ENCODE results near the gene KMT5B. TPM values are rescaled to one million over a fixed set of nuclear protein-coding genes. Genes with fewer than 3 reads are reported as not detected.

Gene KMT5B
- total and polyA plus RNA-seq, 9 donors: 25.5 to 59.1 (median 50.4) TPM

- no peaks in the 10 kb centered on the region for H3K9me3 ChIP-seq
- 90 to 91% (median 91%) methylated on average over 6 of the region's 6 CpGs for WGBS, 3 donors
- H3K4me3 ChIP-seq: no peak overlapping the region
- intact Hi-C loops (cut with DNase I): no loop called here
- no peaks in the 10 kb centered on the region for H3K36me3 ChIP-seq
- no peak for DNase-seq
- no peaks in the 10 kb centered on the region for H3K27me3 ChIP-seq
- no peak overlapping the region for H3K27ac ChIP-seq
- H3K4me1 ChIP-seq (ENCODE audit: insufficient read depth): peaks cover 9% of the 10 kb centered on the region
- TF ChIP-seq CTCF (IDR thresholded peaks at IDR 0.05) (no peak), EP300 (IDR thresholded peaks at IDR 0.05) (no peak), POLR2A (IDR thresholded peaks at IDR 0.05) (no peak)
Observed at GRCh38 chr11:68260484-68260883, 47.4 kb upstream of the KMT5B start.

- H3K27me3 ChIP-seq: no peaks in the 10 kb centered on the region
- intact Hi-C loops (cut with DNase I): loop anchor here (2.0 to 10.0 kb wide), 5 partner anchors 13 to 185 kb away; no protein-coding TSS in a partner anchor
- H3K36me3 ChIP-seq: no peaks in the 10 kb centered on the region
- no peaks in the 10 kb centered on the region for H3K9me3 ChIP-seq
- no peak for TF ChIP-seq POLR2A (IDR thresholded peaks at IDR 0.05)
- no peak for TF ChIP-seq EP300 (IDR thresholded peaks at IDR 0.05)
- TF ChIP-seq CTCF (IDR thresholded peaks at IDR 0.05): no peak
- no peak overlapping the region for H3K4me3 ChIP-seq
- no peak for DNase-seq
- H3K4me1 ChIP-seq (ENCODE audit: insufficient read depth): peaks cover 9% of the 10 kb centered on the region
- H3K27ac ChIP-seq: no peak overlapping the region
- WGBS, 3 donors: 78 to 85% (median 81%) methylated on average over 15 of the region's 15 CpGs
Observed at GRCh38 chr11:68259122-68259959, 46.2 kb upstream of the KMT5B start.

GRCh38 chr11:68258363-68258765, 45.3 kb upstream of the KMT5B start:
- no peaks in the 10 kb centered on the region for H3K9me3 ChIP-seq
- intact Hi-C loops (cut with DNase I): loop anchor here (2.0 to 10.0 kb wide), 5 partner anchors 14 to 186 kb away; no protein-coding TSS in a partner anchor
- H3K4me1 ChIP-seq (ENCODE audit: insufficient read depth): peaks cover 9% of the 10 kb centered on the region
- H3K36me3 ChIP-seq: no peaks in the 10 kb centered on the region
- WGBS, 3 donors: 85 to 89% (median 87%) methylated on average over 13 of the region's 13 CpGs
- peak in 1 of 5 donors; percentile 33 for DNase-seq
- H3K4me3 ChIP-seq: no peak overlapping the region
- H3K27ac ChIP-seq: peak overlapping the region in 1 of 2 donors; percentile 73
- H3K27me3 ChIP-seq: no peaks in the 10 kb centered on the region
- TF ChIP-seq EP300 (IDR thresholded peaks at IDR 0.05) (no peak), CTCF (IDR thresholded peaks at IDR 0.05) (no peak), POLR2A (IDR thresholded peaks at IDR 0.05) (no peak)

GRCh38 chr11:68257477-68258362, 44.6 kb upstream of the KMT5B start:
- no peak overlapping the region for H3K4me3 ChIP-seq
- WGBS, 3 donors: 37 to 39% (median 39%) methylated on average over 22 of the region's 22 CpGs
- H3K27ac ChIP-seq: peak overlapping the region in 1 of 2 donors; percentile 73
- intact Hi-C loops (cut with DNase I): loop anchor here (2.0 to 10.0 kb wide), 7 partner anchors 15 to 189 kb away; no protein-coding TSS in a partner anchor
- peaks cover 9% of the 10 kb centered on the region for H3K4me1 ChIP-seq (ENCODE audit: insufficient read depth)
- H3K27me3 ChIP-seq: no peaks in the 10 kb centered on the region
- TF ChIP-seq EP300 (IDR thresholded peaks at IDR 0.05) (no peak), CTCF (IDR thresholded peaks at IDR 0.05) (peak; percentile 88 to 95 (median 89))
- DNase-seq: peak; percentile 97 to 99 (median 97)
- H3K9me3 ChIP-seq: no peaks in the 10 kb centered on the region
- H3K36me3 ChIP-seq: no peaks in the 10 kb centered on the region

Data from ovary (tissue), 9 donors.